ENCODE results near the gene CHIT1.

DNA sequence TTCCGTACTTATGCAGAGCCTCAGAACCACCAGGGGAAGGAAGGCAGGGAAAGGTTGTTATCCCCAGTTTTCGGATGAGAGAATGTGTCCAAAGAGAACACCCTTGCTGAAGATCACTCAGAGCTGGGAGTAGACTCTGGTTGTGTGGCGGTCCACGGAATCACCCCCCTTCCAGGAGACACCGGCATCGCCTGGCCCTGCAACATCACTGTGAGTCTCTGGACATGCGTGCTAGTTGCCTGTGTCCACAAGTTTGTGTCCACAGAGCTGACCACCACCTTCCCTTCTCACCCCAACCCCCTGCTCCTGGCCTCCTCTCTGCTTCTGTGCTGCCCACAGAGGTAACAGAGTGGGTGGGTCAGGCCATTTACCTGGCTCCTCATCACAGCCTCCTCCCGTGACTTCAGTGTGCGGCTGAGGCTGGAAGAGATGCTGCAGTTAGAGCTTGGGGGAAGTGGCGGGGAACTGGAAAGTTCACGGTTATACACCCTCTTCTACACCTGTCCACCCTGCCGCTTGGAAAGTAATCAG lies 61.2 kb downstream of the CHIT1 start:
- TF ChIP-seq, protein P1, sequence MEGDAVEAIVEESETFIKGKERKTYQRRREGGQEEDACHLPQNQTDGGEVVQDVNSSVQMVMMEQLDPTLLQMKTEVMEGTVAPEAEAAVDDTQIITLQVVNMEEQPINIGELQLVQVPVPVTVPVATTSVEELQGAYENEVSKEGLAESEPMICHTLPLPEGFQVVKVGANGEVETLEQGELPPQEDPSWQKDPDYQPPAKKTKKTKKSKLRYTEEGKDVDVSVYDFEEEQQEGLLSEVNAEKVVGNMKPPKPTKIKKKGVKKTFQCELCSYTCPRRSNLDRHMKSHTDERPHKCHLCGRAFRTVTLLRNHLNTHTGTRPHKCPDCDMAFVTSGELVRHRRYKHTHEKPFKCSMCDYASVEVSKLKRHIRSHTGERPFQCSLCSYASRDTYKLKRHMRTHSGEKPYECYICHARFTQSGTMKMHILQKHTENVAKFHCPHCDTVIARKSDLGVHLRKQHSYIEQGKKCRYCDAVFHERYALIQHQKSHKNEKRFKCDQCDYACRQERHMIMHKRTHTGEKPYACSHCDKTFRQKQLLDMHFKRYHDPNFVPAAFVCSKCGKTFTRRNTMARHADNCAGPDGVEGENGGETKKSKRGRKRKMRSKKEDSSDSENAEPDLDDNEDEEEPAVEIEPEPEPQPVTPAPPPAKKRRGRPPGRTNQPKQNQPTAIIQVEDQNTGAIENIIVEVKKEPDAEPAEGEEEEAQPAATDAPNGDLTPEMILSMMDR (conservative IDR thresholded peaks at IDR 0.05; ENCODE audit: low read depth in 2 of 2) = no peak
- TF ChIP-seq POLR2AphosphoS5 (IDR thresholded peaks at IDR 0.05; ENCODE audit: low read depth) (no peak), ZNF331 (CRISPR knock-in tag; IDR thresholded peaks at IDR 0.05; ENCODE audit: low read depth) (no peak), CREB1 (CRISPR knock-in tag; IDR thresholded peaks at IDR 0.05; ENCODE audit: low read depth) (no peak), EZH2 (IDR thresholded peaks at IDR 0.05; ENCODE audit: low read depth, unreplicated experiment) (no peak), NANOG (IDR thresholded peaks at IDR 0.05; ENCODE audit: borderline replicate concordance) (no peak)
- TF ChIP-seq, protein P2, sequence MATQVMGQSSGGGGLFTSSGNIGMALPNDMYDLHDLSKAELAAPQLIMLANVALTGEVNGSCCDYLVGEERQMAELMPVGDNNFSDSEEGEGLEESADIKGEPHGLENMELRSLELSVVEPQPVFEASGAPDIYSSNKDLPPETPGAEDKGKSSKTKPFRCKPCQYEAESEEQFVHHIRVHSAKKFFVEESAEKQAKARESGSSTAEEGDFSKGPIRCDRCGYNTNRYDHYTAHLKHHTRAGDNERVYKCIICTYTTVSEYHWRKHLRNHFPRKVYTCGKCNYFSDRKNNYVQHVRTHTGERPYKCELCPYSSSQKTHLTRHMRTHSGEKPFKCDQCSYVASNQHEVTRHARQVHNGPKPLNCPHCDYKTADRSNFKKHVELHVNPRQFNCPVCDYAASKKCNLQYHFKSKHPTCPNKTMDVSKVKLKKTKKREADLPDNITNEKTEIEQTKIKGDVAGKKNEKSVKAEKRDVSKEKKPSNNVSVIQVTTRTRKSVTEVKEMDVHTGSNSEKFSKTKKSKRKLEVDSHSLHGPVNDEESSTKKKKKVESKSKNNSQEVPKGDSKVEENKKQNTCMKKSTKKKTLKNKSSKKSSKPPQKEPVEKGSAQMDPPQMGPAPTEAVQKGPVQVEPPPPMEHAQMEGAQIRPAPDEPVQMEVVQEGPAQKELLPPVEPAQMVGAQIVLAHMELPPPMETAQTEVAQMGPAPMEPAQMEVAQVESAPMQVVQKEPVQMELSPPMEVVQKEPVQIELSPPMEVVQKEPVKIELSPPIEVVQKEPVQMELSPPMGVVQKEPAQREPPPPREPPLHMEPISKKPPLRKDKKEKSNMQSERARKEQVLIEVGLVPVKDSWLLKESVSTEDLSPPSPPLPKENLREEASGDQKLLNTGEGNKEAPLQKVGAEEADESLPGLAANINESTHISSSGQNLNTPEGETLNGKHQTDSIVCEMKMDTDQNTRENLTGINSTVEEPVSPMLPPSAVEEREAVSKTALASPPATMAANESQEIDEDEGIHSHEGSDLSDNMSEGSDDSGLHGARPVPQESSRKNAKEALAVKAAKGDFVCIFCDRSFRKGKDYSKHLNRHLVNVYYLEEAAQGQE (IDR thresholded peaks at IDR 0.05; ENCODE audit: unreplicated experiment) = no peak
